ENCODE results near the gene SGF29. TPM values are rescaled to one million over a fixed set of nuclear protein-coding genes. Genes with fewer than 3 reads are reported as not detected.

Gene SGF29
- total and polyA plus RNA-seq, 2 of the 4 experiments (the other 2 are of a cell fraction): 4.3 to 7.7 TPM

GRCh38 chr16:28623172-28623711 is 69.5 kb downstream of the SGF29 start:
- no peak overlapping the region for H4K5ac ChIP-seq (ENCODE audit: low read depth, low read length)
- H3K36me3 ChIP-seq (ENCODE audit: control insufficient read depth, insufficient read depth, low read length): no peaks in the 10 kb centered on the region
- H2AFZ ChIP-seq (replicated peaks; ENCODE audit: low read length, poor library complexity): peak overlapping the region; percentile 72
- H3K18ac ChIP-seq (ENCODE audit: low read depth, low read length): no peak overlapping the region
- H3K79me1 ChIP-seq (ENCODE audit: low read depth in 1 of 2, low read length in 2 of 2): no peaks in the 10 kb centered on the region
- in situ Hi-C loops (cut with MboI; ENCODE audit: low sequenced_read_pairs): no loop called here
- ATAC-seq (ENCODE audit: low read depth) (peak; percentile 53), DNase-seq (no peak)
- dilution Hi-C loops (cut with HindIII; ENCODE audit: low sequenced_read_pairs, unreplicated experiment): no loop called here
- H3K9me1 ChIP-seq (ENCODE audit: insufficient read depth, low read length): no peaks in the 10 kb centered on the region
- H2BK20ac ChIP-seq (ENCODE audit: low read depth, low read length): no peak overlapping the region
- ChIA-PET POLR2A (ENCODE audit: unreplicated experiment) (no interaction called here), CTCF (no interaction called here)
- H2AK5ac ChIP-seq (ENCODE audit: low read depth, low read length): no peak overlapping the region
- no peak overlapping the region for H4K8ac ChIP-seq (ENCODE audit: low read depth in 2 of 2, low read length in 2 of 2)
- H3K4me2 ChIP-seq (ENCODE audit: low read depth, low read length): peak overlapping the region; percentile 10; the same call in 1 of the 2 replicates
- TF ChIP-seq POLR2A (IDR thresholded peaks at IDR 0.05; ENCODE audit: low read depth, low read length): no peak
- no peak for TF ChIP-seq FOS (IDR thresholded peaks at IDR 0.05; ENCODE audit: low read depth, low read length)
- TF ChIP-seq RCOR1 (IDR thresholded peaks at IDR 0.05; ENCODE audit: insufficient replicate concordance, low read length): no peak
- no peak for TF ChIP-seq CTCF (conservative IDR thresholded peaks at IDR 0.05; ENCODE audit: low read depth, low read length)
- TF ChIP-seq USF2 (IDR thresholded peaks at IDR 0.05; ENCODE audit: low read depth, low read length): no peak
- no peak for TF ChIP-seq CHD1 (IDR thresholded peaks at IDR 0.05; ENCODE audit: low read depth, low read length)
- TF ChIP-seq MAZ (IDR thresholded peaks at IDR 0.05; ENCODE audit: borderline replicate concordance, low read depth, low read length): no peak
- no peak for TF ChIP-seq SMC3 (IDR thresholded peaks at IDR 0.05; ENCODE audit: low read depth, low read length)
- no peak for TF ChIP-seq NFE2L2 (IDR thresholded peaks at IDR 0.05; ENCODE audit: low read depth, low read length)
- no peak for TF ChIP-seq MAFK (IDR thresholded peaks at IDR 0.05; ENCODE audit: low read depth, low read length)
- no peak for TF ChIP-seq ELK1 (IDR thresholded peaks at IDR 0.05; ENCODE audit: borderline replicate concordance, low read depth, low read length)
- no peaks in the 10 kb centered on the region for H3K4me1 ChIP-seq (ENCODE audit: control insufficient read depth, insufficient read depth, low read length)
- peaks cover 12% of the 10 kb centered on the region for H3K27me3 ChIP-seq (ENCODE audit: control insufficient read depth, insufficient read depth, low read length)
- no peak overlapping the region for H2BK120ac ChIP-seq (ENCODE audit: low read depth, low read length)
- H3K56ac ChIP-seq (ENCODE audit: extremely low read depth, insufficient read depth, low read length): no peak overlapping the region
- no peak overlapping the region for H2BK15ac ChIP-seq (ENCODE audit: low read depth, low read length)
- H3K14ac ChIP-seq (replicated peaks; ENCODE audit: low read depth, low read length): no peak overlapping the region
- H4K20me1 ChIP-seq (ENCODE audit: insufficient read depth, low read length): no peaks in the 10 kb centered on the region
- H2AK9ac ChIP-seq (replicated peaks; ENCODE audit: low read depth, low read length, poor library complexity): no peak overlapping the region
- no peak overlapping the region for H3K23ac ChIP-seq (ENCODE audit: low read depth, low read length)
- H3K4ac ChIP-seq (ENCODE audit: low read depth, low read length): no peak overlapping the region
- no peak overlapping the region for H3K27ac ChIP-seq (ENCODE audit: insufficient read depth, low read length)
- no peak overlapping the region for H4K91ac ChIP-seq (ENCODE audit: insufficient read depth, low read depth, low read length)
- H3K9ac ChIP-seq (ENCODE audit: low read depth, low read length): no peak overlapping the region
- WGBS, 2 experiments (ENCODE audit: extremely low coverage in 2 of 2, insufficient read length in 1 of 2): 6% methylated on average over 31 of the region's 68 CpGs; no CpG with 5 or more reads in 1 of the 2 experiments
- H3K9me3 ChIP-seq (ENCODE audit: control insufficient read depth, insufficient read depth, low read length): no peaks in the 10 kb centered on the region
- no peak overlapping the region for H2BK5ac ChIP-seq (ENCODE audit: low read depth, low read length, poor library complexity, severe bottlenecking)
- H3K4me3 ChIP-seq (ENCODE audit: insufficient read depth, low read depth, low read length): no peak overlapping the region
- BruUV-seq (replicated peaks): no TSS peak
- intact Hi-C loops (cut with micrococcal nuclease): no loop called here

Data from IMR-90 (cell line).